RWPE1 (cell line): ENCODE data around the gene ASB6.
A peak's percentile ranks its signal among the peaks of the same experiment; 100 is the strongest.

Source experiments
- CTCF ChIA-PET: fragments of 350-600 bp; sonication (Branson Sonifier 250); formaldehyde crosslinking; extraction: SDS; loops from one replicate; lab custom pipeline; 2021; lab: Yijun Ruan, JAX
- POLR2A ChIA-PET: fragments of 400-600 bp; formaldehyde crosslinking; extraction: SDS; loops from one replicate; lab custom pipeline; 2020; ENCODE audit warnings: antibody characterized with exemption; ENCODE audit not compliant: low non-redundant PET; lab: Yijun Ruan, JAX
- DNase-seq: peaks from one replicate; pipeline ENCODE4 v3.0.0; 2012; ENCODE audit warnings: low spot score
- H3K27ac ChIP-seq: fragments of 450-650 bp; 2 replicates; pipeline ENCODE4 v1.5.1; 2017
- CTCF ChIP-seq: fragments of 450-650 bp; conservative IDR thresholded peaks from 2 replicates; pipeline ENCODE4 v1.5.1; 2017; ENCODE audit warnings: low read depth, mild to moderate bottlenecking

ASB6 gene

GRCh38 chr9:129633848-129634247 lies 8.1 kb downstream of the ASB6 start:
- no peak for DNase-seq
- CTCF ChIA-PET = no interaction called here
- POLR2A ChIA-PET = interaction anchor here (0.5 kb wide), 1 partner anchor 589 kb away, joined by 4 read pairs; no protein-coding TSS in a partner anchor
- peak overlapping the region; percentile 82 for H3K27ac ChIP-seq
- no peak for TF ChIP-seq CTCF

GRCh38 chr9:129633207-129633606 lies 8.7 kb downstream of the ASB6 start:
- ChIA-PET CTCF (no interaction called here), POLR2A (no interaction called here)
- H3K27ac ChIP-seq = peak overlapping the region; percentile 82
- DNase-seq = no peak
- TF ChIP-seq CTCF = no peak

- DNase-seq = no peak
- CTCF ChIA-PET = no interaction called here
- POLR2A ChIA-PET = no interaction called here
- H3K27ac ChIP-seq = peak overlapping the region; percentile 82
- TF ChIP-seq CTCF = no peak
Measured at GRCh38 chr9:129632460-129632859, 9.5 kb downstream of the ASB6 start.

- no peak for TF ChIP-seq CTCF
- peak overlapping the region; percentile 82 for H3K27ac ChIP-seq
- no peak for DNase-seq
- ChIA-PET POLR2A (no interaction called here), CTCF (interaction anchor here (0.7 to 1.2 kb wide), 3 partner anchors 10 to 1559 kb away, joined by 3 to 8 read pairs (median 4); partner anchors contain the start of gene ASB6)
Measured at GRCh38 chr9:129631674-129632129, 10.2 kb downstream of the ASB6 start.

GRCh38 chr9:129630967-129631673 lies 10.8 kb downstream of the ASB6 start:
- DNase-seq = no peak
- CTCF ChIA-PET = interaction anchor here (0.6 to 1.2 kb wide), 5 partner anchors 9 to 1559 kb away, joined by 3 to 8 read pairs (median 5); partner anchors contain the start of gene ASB6
- POLR2A ChIA-PET = no interaction called here
- H3K27ac ChIP-seq = peak overlapping the region; percentile 82
- no peak for TF ChIP-seq CTCF

GRCh38 chr9:129629251-129629820 lies 12.6 kb downstream of the ASB6 start:
- CTCF ChIA-PET = interaction anchor here (0.5 to 2.4 kb wide), 4 partner anchors 117 to 490 kb away, joined by 3 to 12 read pairs (median 4); no protein-coding TSS in a partner anchor

More at GRCh38 chr9:129629251-129629820, 12.6 kb downstream of the ASB6 start:
- no peak for DNase-seq
- POLR2A ChIA-PET = no interaction called here
- no peak for TF ChIP-seq CTCF
- H3K27ac ChIP-seq = peak overlapping the region; percentile 11
